ENCODE measurements around the gene SLC6A12.

Gene SLC6A12

DNA sequence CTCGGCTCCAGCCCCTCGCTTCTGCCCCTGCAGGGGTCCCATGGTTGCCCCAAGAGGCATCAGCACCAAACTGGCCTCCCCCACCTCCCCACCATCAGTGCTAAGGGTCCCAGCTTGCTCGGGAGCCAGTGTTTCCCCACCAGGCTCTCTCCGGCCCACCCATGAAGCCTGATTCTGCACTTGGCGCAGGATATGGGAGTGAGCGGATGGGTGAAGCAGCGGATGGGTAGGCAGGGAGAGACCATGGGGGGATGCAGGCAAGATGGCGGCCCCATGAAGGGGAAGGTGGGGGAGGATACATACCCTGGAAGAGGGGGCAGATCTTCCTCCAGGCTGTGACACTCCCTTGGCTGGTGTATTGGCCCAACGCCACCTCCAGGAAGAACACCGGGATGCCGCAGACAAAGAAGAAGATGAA is 9.7 kb downstream of the SLC6A12 start:
- ATAC-seq (ENCODE audit: low read depth) (no peak), DNase-seq (ENCODE audit: low spot score in 2 of 2) (no peak)
- Mint-ChIP-seq H3K27ac (no peak overlapping the region), H3K4me1 (no peaks in the 10 kb centered on the region), H3K9me3 (no peaks in the 10 kb centered on the region), H3K27me3 (peaks cover 25% of the 10 kb centered on the region), H3K4me3 (no peak overlapping the region), H3K36me3 (no peaks in the 10 kb centered on the region)

DNA sequence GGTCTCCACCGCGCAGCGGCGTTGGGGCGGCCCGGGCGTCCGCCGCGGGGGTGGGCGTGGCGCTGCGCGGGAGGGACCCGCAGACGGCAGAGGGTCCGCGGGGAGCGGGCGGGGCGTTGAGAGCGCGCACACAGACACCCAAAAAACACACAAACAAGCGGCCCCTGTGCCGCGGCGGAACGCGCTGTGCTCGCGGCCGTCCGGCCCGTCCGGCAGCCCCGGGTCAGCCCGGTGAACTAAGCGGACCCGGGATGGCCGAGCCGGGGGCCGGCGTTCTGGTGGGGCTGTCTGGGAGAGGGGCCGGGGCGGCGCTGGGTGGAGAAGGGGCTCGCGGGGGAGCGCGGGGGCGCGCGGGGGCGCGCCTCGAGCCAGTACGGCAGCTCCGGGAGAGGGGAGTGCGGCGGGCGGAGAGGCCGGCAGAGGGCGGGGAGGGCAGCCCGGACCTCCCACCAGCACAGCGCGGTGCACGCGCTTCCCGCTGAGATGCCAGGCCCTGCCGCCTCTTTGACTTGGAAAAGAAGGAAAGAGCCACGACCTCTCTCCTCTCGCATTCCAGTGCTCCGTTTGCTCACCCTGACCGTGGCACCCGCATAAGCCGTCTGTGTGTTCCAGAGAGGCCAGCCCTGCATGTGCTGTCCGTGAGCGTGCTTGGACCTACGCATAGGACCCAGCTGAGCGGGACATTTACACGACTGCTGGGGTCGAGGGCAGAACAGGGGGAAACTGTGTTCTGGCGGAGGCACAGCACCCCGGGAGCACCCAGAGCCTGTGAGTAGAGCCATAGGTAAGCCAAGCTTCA is 10.3 kb downstream of the SLC6A12 start:
- Mint-ChIP-seq H3K4me3 (no peak overlapping the region), H3K9me3 (no peaks in the 10 kb centered on the region), H3K27ac (no peak overlapping the region), H3K27me3 (peaks cover 21% of the 10 kb centered on the region), H3K4me1 (no peaks in the 10 kb centered on the region), H3K36me3 (no peaks in the 10 kb centered on the region)
- no peak for ATAC-seq (ENCODE audit: low read depth)
- DNase-seq (ENCODE audit: low spot score in 2 of 2), result no peak

GRCh38 chr12:203074-203461 is 10.9 kb downstream of the SLC6A12 start:
- no peak overlapping the region for H3K27ac Mint-ChIP-seq
- H3K4me1 Mint-ChIP-seq, result no peaks in the 10 kb centered on the region
- ATAC-seq (ENCODE audit: low read depth) (no peak), DNase-seq (ENCODE audit: low spot score in 2 of 2) (no peak)
- no peaks in the 10 kb centered on the region for H3K9me3 Mint-ChIP-seq
- H3K27me3 Mint-ChIP-seq, result peaks cover 21% of the 10 kb centered on the region
- no peaks in the 10 kb centered on the region for H3K36me3 Mint-ChIP-seq
- H3K4me3 Mint-ChIP-seq, result no peak overlapping the region

GRCh38 chr12:202081-202731 is 11.8 kb downstream of the SLC6A12 start:
- Mint-ChIP-seq H3K4me3 (no peak overlapping the region), H3K27ac (no peak overlapping the region), H3K36me3 (no peaks in the 10 kb centered on the region), H3K9me3 (peaks cover 3% of the 10 kb centered on the region), H3K4me1 (no peaks in the 10 kb centered on the region), H3K27me3 (peaks cover 22% of the 10 kb centered on the region)
- no peak for DNase-seq (ENCODE audit: low spot score in 2 of 2)
- ATAC-seq (ENCODE audit: low read depth), result no peak

DNA sequence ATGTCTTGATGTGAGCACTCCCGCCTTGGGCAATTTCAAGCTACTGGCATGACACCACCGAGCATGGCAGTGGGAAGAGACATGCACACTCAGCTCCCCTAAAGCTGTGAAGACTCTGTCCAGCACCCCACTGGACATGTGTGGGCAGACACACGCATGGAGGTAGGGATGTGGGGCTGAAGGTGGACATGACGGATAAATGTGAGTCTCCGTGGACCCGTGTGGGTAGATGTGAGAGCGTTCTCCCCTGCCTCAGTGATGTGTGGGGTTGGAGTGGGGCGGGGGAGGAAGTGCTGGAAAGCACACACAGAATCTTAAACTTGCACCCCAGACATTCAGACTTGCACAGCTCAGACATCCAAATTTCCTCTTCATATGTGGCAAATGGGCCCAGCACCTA is 12.6 kb downstream of the SLC6A12 start:
- no peaks in the 10 kb centered on the region for H3K36me3 Mint-ChIP-seq
- no peak for DNase-seq (ENCODE audit: low spot score in 2 of 2)
- H3K4me1 Mint-ChIP-seq, result no peaks in the 10 kb centered on the region
- H3K4me3 Mint-ChIP-seq, result no peak overlapping the region
- H3K27ac Mint-ChIP-seq, result no peak overlapping the region
- H3K9me3 Mint-ChIP-seq, result peaks cover 5% of the 10 kb centered on the region
- H3K27me3 Mint-ChIP-seq, result peaks cover 22% of the 10 kb centered on the region
- ATAC-seq (ENCODE audit: low read depth), result no peak

- no peak for ATAC-seq (ENCODE audit: low read depth)
Measured at GRCh38 chr12:198705-199104, 15.3 kb downstream of the SLC6A12 start.

GRCh38 chr12:197911-198695 is 15.9 kb downstream of the SLC6A12 start:
- Mint-ChIP-seq H3K4me3 (no peak overlapping the region), H3K9me3 (peaks cover 5% of the 10 kb centered on the region), H3K36me3 (no peaks in the 10 kb centered on the region), H3K27ac (no peak overlapping the region), H3K27me3 (peaks cover 21% of the 10 kb centered on the region), H3K4me1 (no peaks in the 10 kb centered on the region)
- DNase-seq (ENCODE audit: low spot score in 2 of 2) (no peak), ATAC-seq (ENCODE audit: low read depth) (no peak)

More at GRCh38 chr12:198705-199104, 15.3 kb downstream of the SLC6A12 start:
- H3K27ac Mint-ChIP-seq, result no peak overlapping the region
- no peaks in the 10 kb centered on the region for H3K4me1 Mint-ChIP-seq
- peaks cover 5% of the 10 kb centered on the region for H3K9me3 Mint-ChIP-seq
- no peaks in the 10 kb centered on the region for H3K36me3 Mint-ChIP-seq
- H3K4me3 Mint-ChIP-seq, result no peak overlapping the region
- no peak for DNase-seq (ENCODE audit: low spot score in 2 of 2)
- H3K27me3 Mint-ChIP-seq, result peaks cover 21% of the 10 kb centered on the region

- H3K27me3 Mint-ChIP-seq, result peaks cover 24% of the 10 kb centered on the region
- no peak for ATAC-seq (ENCODE audit: low read depth)
- no peaks in the 10 kb centered on the region for H3K36me3 Mint-ChIP-seq
- H3K4me3 Mint-ChIP-seq, result no peak overlapping the region
- H3K9me3 Mint-ChIP-seq, result peaks cover 5% of the 10 kb centered on the region
- DNase-seq (ENCODE audit: low spot score in 2 of 2), result no peak
- no peaks in the 10 kb centered on the region for H3K4me1 Mint-ChIP-seq
- H3K27ac Mint-ChIP-seq, result no peak overlapping the region
Measured at GRCh38 chr12:197347-197746, 16.6 kb downstream of the SLC6A12 start.

GRCh38 chr12:196436-196835 is 17.5 kb downstream of the SLC6A12 start:
- no peak for ATAC-seq (ENCODE audit: low read depth)
- no peaks in the 10 kb centered on the region for H3K36me3 Mint-ChIP-seq
- DNase-seq (ENCODE audit: low spot score in 2 of 2), result no peak
- H3K4me1 Mint-ChIP-seq, result no peaks in the 10 kb centered on the region
- H3K27me3 Mint-ChIP-seq, result peaks cover 27% of the 10 kb centered on the region
- no peak overlapping the region for H3K27ac Mint-ChIP-seq
- H3K4me3 Mint-ChIP-seq, result no peak overlapping the region
- H3K9me3 Mint-ChIP-seq, result peaks cover 5% of the 10 kb centered on the region

GRCh38 chr12:195951-196350 is 18.0 kb downstream of the SLC6A12 start:
- Mint-ChIP-seq H3K36me3 (no peaks in the 10 kb centered on the region), H3K27me3 (peaks cover 22% of the 10 kb centered on the region), H3K4me3 (no peak overlapping the region), H3K9me3 (peaks cover 5% of the 10 kb centered on the region), H3K27ac (no peak overlapping the region), H3K4me1 (no peaks in the 10 kb centered on the region)
- ATAC-seq (ENCODE audit: low read depth) (no peak), DNase-seq (ENCODE audit: low spot score in 2 of 2) (no peak)

- H3K27ac Mint-ChIP-seq, result no peak overlapping the region
- DNase-seq (ENCODE audit: low spot score in 2 of 2) (no peak), ATAC-seq (ENCODE audit: low read depth) (no peak)
- H3K9me3 Mint-ChIP-seq, result peaks cover 5% of the 10 kb centered on the region
- H3K36me3 Mint-ChIP-seq, result no peaks in the 10 kb centered on the region
- H3K27me3 Mint-ChIP-seq, result peaks cover 21% of the 10 kb centered on the region
- no peak overlapping the region for H3K4me3 Mint-ChIP-seq
- no peaks in the 10 kb centered on the region for H3K4me1 Mint-ChIP-seq
Measured at GRCh38 chr12:195156-195555, 18.8 kb downstream of the SLC6A12 start.

DNA sequence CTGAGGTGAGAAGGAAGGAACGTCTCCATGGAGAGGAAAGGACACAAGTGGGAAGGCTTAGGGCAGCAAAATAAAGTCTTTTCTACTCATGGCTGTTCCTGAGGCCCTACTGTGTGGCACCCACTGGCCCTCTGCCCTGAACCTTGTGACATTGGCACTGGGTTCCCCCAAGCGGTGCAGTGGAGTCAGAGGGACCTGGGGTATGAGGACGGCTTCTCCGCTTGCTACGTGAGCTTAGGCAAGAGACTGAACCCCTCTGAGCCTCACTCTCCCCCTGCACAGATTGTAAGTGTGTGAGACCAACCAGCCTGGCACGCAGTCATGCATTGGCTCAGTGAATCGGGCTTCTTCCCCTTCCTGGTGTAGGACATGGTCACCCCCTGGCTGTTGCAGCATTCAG is 19.7 kb downstream of the SLC6A12 start:
- Mint-ChIP-seq H3K9me3 (peaks cover 5% of the 10 kb centered on the region), H3K4me1 (no peaks in the 10 kb centered on the region), H3K4me3 (no peak overlapping the region), H3K27ac (no peak overlapping the region), H3K27me3 (peaks cover 24% of the 10 kb centered on the region), H3K36me3 (no peaks in the 10 kb centered on the region)
- ATAC-seq (ENCODE audit: low read depth) (no peak), DNase-seq (ENCODE audit: low spot score in 2 of 2) (no peak)

- no peaks in the 10 kb centered on the region for H3K4me1 Mint-ChIP-seq
- no peak overlapping the region for H3K4me3 Mint-ChIP-seq
- DNase-seq (ENCODE audit: low spot score in 2 of 2), result no peak
- peaks cover 25% of the 10 kb centered on the region for H3K27me3 Mint-ChIP-seq
- peaks cover 1% of the 10 kb centered on the region for H3K36me3 Mint-ChIP-seq
- no peak for ATAC-seq (ENCODE audit: low read depth)
- no peak overlapping the region for H3K27ac Mint-ChIP-seq
- H3K9me3 Mint-ChIP-seq, result peaks cover 5% of the 10 kb centered on the region
Measured at GRCh38 chr12:193261-193660, 20.7 kb downstream of the SLC6A12 start.

- Mint-ChIP-seq H3K27me3 (peaks cover 23% of the 10 kb centered on the region), H3K4me3 (no peak overlapping the region), H3K4me1 (no peaks in the 10 kb centered on the region), H3K27ac (no peak overlapping the region), H3K36me3 (peaks cover 1% of the 10 kb centered on the region), H3K9me3 (no peaks in the 10 kb centered on the region)
- ATAC-seq (ENCODE audit: low read depth), result no peak
- DNase-seq (ENCODE audit: low spot score in 2 of 2), result no peak
Measured at GRCh38 chr12:191541-191940, 22.4 kb downstream of the SLC6A12 start.
